Mesenchymal stem cell (in vitro differentiated cells and primary cell): Measurements from ENCODE around the gene PKIB.

Experiments used
- DNase-seq: peaks from one replicate; pipeline ENCODE4 v3.0.0-alpha.2; 2013
- H2AFZ ChIP-seq: one replicate; pipeline ENCODE4 v1.6.1; 2013; ENCODE audit warnings: low read depth, mild to moderate bottlenecking, control low read depth, inconsistent platforms, low read length, moderate library complexity
- H2AK5ac ChIP-seq: 2 replicates; pipeline ENCODE4 v1.6.1; 2013; ENCODE audit warnings: low read length, moderate library complexity, mild to moderate bottlenecking, inconsistent platforms; ENCODE audit not compliant: severe bottlenecking
- H2BK120ac ChIP-seq: one replicate; pipeline ENCODE4 v1.6.1; 2013; ENCODE audit warnings: low read depth, mild to moderate bottlenecking, inconsistent platforms, low read length, moderate library complexity
- H2BK12ac ChIP-seq, 2 experiments: one replicate each; pipeline ENCODE4 v1.6.1; 2013; ENCODE audit warnings: inconsistent platforms in 2 of 2, low read length in 2 of 2, mild to moderate bottlenecking in 2 of 2, moderate library complexity in 2 of 2, control low read depth in 1 of 2
- H2BK15ac ChIP-seq: one replicate; pipeline ENCODE4 v1.6.1; 2013; ENCODE audit warnings: mild to moderate bottlenecking, low read depth, inconsistent platforms; ENCODE audit not compliant: poor library complexity, severe bottlenecking
- H2BK5ac ChIP-seq: 2 replicates; pipeline ENCODE4 v1.6.1; 2013; ENCODE audit warnings: low read depth, mild to moderate bottlenecking, low read length, control low read depth, inconsistent platforms; ENCODE audit not compliant: poor library complexity, severe bottlenecking
- H3K14ac ChIP-seq, 2 experiments: one replicate each; pipeline ENCODE4 v1.6.1; 2013; ENCODE audit warnings: inconsistent platforms in 2 of 2, low read length in 2 of 2, control low read depth in 1 of 2, mild to moderate bottlenecking in 1 of 2, moderate library complexity in 1 of 2
- H3K18ac ChIP-seq, 2 experiments: one replicate each; pipeline ENCODE4 v1.6.1; 2013; ENCODE audit warnings: inconsistent platforms in 2 of 2, low read length in 2 of 2, control low read depth in 1 of 2, low read depth in 1 of 2, mild to moderate bottlenecking in 1 of 2
- H3K23ac ChIP-seq, 2 experiments: one replicate each; pipeline ENCODE4 v1.6.1; 2013; ENCODE audit warnings: inconsistent platforms in 2 of 2, low read length in 2 of 2, mild to moderate bottlenecking in 2 of 2, moderate library complexity in 2 of 2, control low read depth in 1 of 2
- H3K27ac ChIP-seq: 2 replicates; pipeline ENCODE4 v1.5.1; 2013; ENCODE audit warnings: mild to moderate bottlenecking, moderate library complexity, low read length, control low read depth, inconsistent platforms; ENCODE audit not compliant: poor library complexity, severe bottlenecking
- H3K27me3 ChIP-seq, 2 experiments: 2 replicates each; pipeline versions ENCODE4 v1.6.1 to v1.7.0; 2013; ENCODE audit warnings: low read length in 2 of 2, mild to moderate bottlenecking in 2 of 2, moderate library complexity in 2 of 2, control low read depth in 1 of 2, inconsistent platforms in 1 of 2; ENCODE audit not compliant: control insufficient read depth in 1 of 2, insufficient read depth in 1 of 2
- H3K36me3 ChIP-seq, 2 experiments: 2 replicates each; pipeline versions ENCODE4 v1.6.1 to v1.7.0; 2013; ENCODE audit warnings: low read length in 2 of 2, control low read depth in 1 of 2, inconsistent platforms in 1 of 2, low read depth in 1 of 2, mild to moderate bottlenecking in 1 of 2; ENCODE audit not compliant: insufficient read depth in 2 of 2, control insufficient read depth in 1 of 2
- H3K4ac ChIP-seq, 2 experiments: one replicate each; pipeline ENCODE4 v1.6.1; 2013; ENCODE audit warnings: inconsistent platforms in 2 of 2, low read length in 2 of 2, mild to moderate bottlenecking in 2 of 2, moderate library complexity in 2 of 2, control low read depth in 1 of 2, low read depth in 1 of 2
- H3K4me1 ChIP-seq: 2 replicates; pipeline ENCODE4 v1.6.1; 2013; ENCODE audit warnings: low read depth, low read length, control low read depth; ENCODE audit not compliant: control insufficient read depth, insufficient read depth
- H3K4me2 ChIP-seq: 2 replicates; pipeline ENCODE4 v1.6.1; 2013; ENCODE audit warnings: low read length, mild to moderate bottlenecking, inconsistent platforms; ENCODE audit not compliant: poor library complexity, severe bottlenecking
- H3K4me3 ChIP-seq, 2 experiments: 2 replicates each; pipeline versions ENCODE4 v1.5.1 to v1.7.0; 2013; ENCODE audit warnings: low read length in 2 of 2, mild to moderate bottlenecking in 2 of 2, control low read depth in 1 of 2, low read depth in 1 of 2; ENCODE audit not compliant: insufficient read depth in 1 of 2
- H3K79me1 ChIP-seq: replicated peaks from 2 replicates; pipeline ENCODE4 v1.6.1; 2013; ENCODE audit warnings: mild to moderate bottlenecking, control low read depth, low read length, inconsistent platforms; ENCODE audit not compliant: poor library complexity, severe bottlenecking
- H3K9ac ChIP-seq: 2 replicates; pipeline ENCODE4 v1.7.0; 2013; ENCODE audit warnings: mild to moderate bottlenecking, low read length, moderate library complexity
- H3K9me3 ChIP-seq: 2 replicates; pipeline ENCODE4 v1.7.0; 2013; ENCODE audit warnings: mild to moderate bottlenecking, low read length; ENCODE audit not compliant: control insufficient read depth
- H4K8ac ChIP-seq: one replicate; pipeline ENCODE4 v1.6.1; 2013; ENCODE audit warnings: inconsistent platforms, mild to moderate bottlenecking, low read length, moderate library complexity
- H4K91ac ChIP-seq: one replicate; pipeline ENCODE4 v1.6.1; 2013; ENCODE audit warnings: mild to moderate bottlenecking, low read length, inconsistent platforms
- WGBS: methylation state at CpG from one replicate; pipeline ENCODE4 v1.1.7; 2013; ENCODE audit warnings: mixed read lengths; 5-methylcytosine and 5-hydroxymethylcytosine counted together

PKIB gene

GRCh38 chr6:122751326-122751725, 141.1 kb downstream of the PKIB start:
- no peak overlapping the region for H3K18ac ChIP-seq
- no peak overlapping the region for H3K27ac ChIP-seq
- no peak overlapping the region for H3K9ac ChIP-seq
- no peak overlapping the region for H4K91ac ChIP-seq
- no peak overlapping the region for H3K4me2 ChIP-seq
- peak overlapping the region in 1 of 2 experiments; percentile 71 for H2BK12ac ChIP-seq
- no peak overlapping the region for H2AFZ ChIP-seq
- H2AK5ac ChIP-seq = no peak overlapping the region
- H3K14ac ChIP-seq = no peak overlapping the region
- H3K4me3 ChIP-seq = no peak overlapping the region
- 74% methylated on average over 3 of the region's 3 CpGs for WGBS
- no peak overlapping the region for H2BK5ac ChIP-seq
- no peaks in the 10 kb centered on the region for H3K27me3 ChIP-seq
- H3K23ac ChIP-seq = no peak overlapping the region
- H2BK15ac ChIP-seq = no peak overlapping the region
- no peak overlapping the region for H2BK120ac ChIP-seq
- H4K8ac ChIP-seq = no peak overlapping the region
- H3K36me3 ChIP-seq = no peaks in the 10 kb centered on the region
- DNase-seq = no peak
- H3K79me1 ChIP-seq = no peaks in the 10 kb centered on the region
- no peaks in the 10 kb centered on the region for H3K9me3 ChIP-seq
- no peaks in the 10 kb centered on the region for H3K4me1 ChIP-seq
- H3K4ac ChIP-seq = no peak overlapping the region

- H2BK15ac ChIP-seq = no peak overlapping the region
- no peak overlapping the region for H4K91ac ChIP-seq
- no peaks in the 10 kb centered on the region for H3K79me1 ChIP-seq
- no peak overlapping the region for H2AK5ac ChIP-seq
- no peak overlapping the region for H3K23ac ChIP-seq
- DNase-seq = no peak
- H3K36me3 ChIP-seq = no peaks in the 10 kb centered on the region
- H3K9me3 ChIP-seq = no peaks in the 10 kb centered on the region
- H3K4me2 ChIP-seq = no peak overlapping the region
- no peak overlapping the region for H4K8ac ChIP-seq
- H3K18ac ChIP-seq = peak overlapping the region in 1 of 2 experiments; percentile 2
- no peak overlapping the region for H3K9ac ChIP-seq
- H2AFZ ChIP-seq = no peak overlapping the region
- no peak overlapping the region for H2BK12ac ChIP-seq
- H2BK120ac ChIP-seq = no peak overlapping the region
- no peak overlapping the region for H3K4ac ChIP-seq
- H2BK5ac ChIP-seq = no peak overlapping the region
- no peak overlapping the region for H3K4me3 ChIP-seq
- H3K4me1 ChIP-seq = no peaks in the 10 kb centered on the region
- H3K27me3 ChIP-seq = no peaks in the 10 kb centered on the region
- 80% methylated on average over 1 of the region's 1 CpG for WGBS
- H3K14ac ChIP-seq = no peak overlapping the region
- H3K27ac ChIP-seq = no peak overlapping the region
Measured at GRCh38 chr6:122752459-122752858, 142.3 kb downstream of the PKIB start.

GRCh38 chr6:122753000-122753687, 142.9 kb downstream of the PKIB start:
- Histone ChIP-seq H3K9me3 (no peaks in the 10 kb centered on the region), H3K27me3 (no peaks in the 10 kb centered on the region), H3K36me3 (no peaks in the 10 kb centered on the region), H3K27ac (no peak overlapping the region), H2BK120ac (no peak overlapping the region), H3K23ac (no peak overlapping the region), H3K4me3 (peak overlapping the region in 1 of 2 experiments; percentile 64), H3K9ac (peak overlapping the region; percentile 68), H2BK5ac (no peak overlapping the region), H2AK5ac (no peak overlapping the region), H2AFZ (no peak overlapping the region), H2BK15ac (no peak overlapping the region), H3K4me1 (no peaks in the 10 kb centered on the region), H3K18ac (no peak overlapping the region), H2BK12ac (no peak overlapping the region), H3K79me1 (no peaks in the 10 kb centered on the region), H4K91ac (no peak overlapping the region), H4K8ac (no peak overlapping the region), H3K4ac (no peak overlapping the region), H3K14ac (no peak overlapping the region), H3K4me2 (no peak overlapping the region)
- 96% methylated on average over 10 of the region's 10 CpGs for WGBS
- DNase-seq = no peak

GRCh38 chr6:122753688-122754056, 143.5 kb downstream of the PKIB start:
- no peak overlapping the region for H3K14ac ChIP-seq
- H3K27ac ChIP-seq = no peak overlapping the region
- WGBS = 66% methylated on average over 4 of the region's 5 CpGs

More at GRCh38 chr6:122753688-122754056, 143.5 kb downstream of the PKIB start:
- Histone ChIP-seq H4K91ac (no peak overlapping the region), H3K4me2 (no peak overlapping the region), H3K9ac (peak overlapping the region; percentile 68), H3K4me3 (peak overlapping the region in 1 of 2 experiments; percentile 64), H2BK120ac (no peak overlapping the region), H3K4me1 (no peaks in the 10 kb centered on the region), H2BK5ac (no peak overlapping the region), H3K23ac (no peak overlapping the region), H3K27me3 (no peaks in the 10 kb centered on the region), H3K18ac (no peak overlapping the region), H3K36me3 (no peaks in the 10 kb centered on the region), H3K9me3 (no peaks in the 10 kb centered on the region), H2AFZ (no peak overlapping the region), H4K8ac (no peak overlapping the region), H3K4ac (no peak overlapping the region), H2BK12ac (no peak overlapping the region), H2BK15ac (no peak overlapping the region), H3K79me1 (no peaks in the 10 kb centered on the region), H2AK5ac (no peak overlapping the region)
- no peak for DNase-seq
